Putamen (tissue), 1 donor: ENCODE results near the gene DUOX1.
"Not testable (repeated sequence)": the region's sequence is repeated elsewhere in the genome, so short reads cannot be mapped to it uniquely, and the experiment has no call there.

Experiments
- DNase-seq: peaks from one replicate; pipeline ENCODE4 v3.0.0-alpha.2; 2016; ENCODE audit warnings: low spot score

DUOX1 gene

GRCh38 chr15:45121706-45122417, 7.9 kb upstream of the DUOX1 start:
- no peak for DNase-seq

DNA sequence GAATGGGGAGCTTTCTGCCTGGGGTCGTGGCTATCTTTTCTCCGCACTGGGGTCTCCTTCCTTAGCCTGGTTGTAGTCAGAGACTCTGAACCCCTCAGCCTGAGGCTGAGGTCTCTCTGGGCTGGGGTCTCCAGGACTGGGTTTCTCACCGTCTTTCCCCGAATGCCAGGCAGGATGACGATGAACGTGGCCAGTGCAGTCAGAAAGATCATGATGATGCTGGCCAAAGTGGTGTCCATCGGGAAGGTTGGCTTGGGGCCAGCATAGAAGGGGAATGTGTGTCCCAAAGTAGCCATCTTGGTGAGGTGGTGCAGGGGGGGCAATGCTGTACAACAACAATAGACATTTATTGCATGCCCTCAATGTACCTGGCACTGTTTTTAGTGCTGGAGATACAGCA, 7.1 kb upstream of the DUOX1 start:
- DNase-seq: no peak

DNA sequence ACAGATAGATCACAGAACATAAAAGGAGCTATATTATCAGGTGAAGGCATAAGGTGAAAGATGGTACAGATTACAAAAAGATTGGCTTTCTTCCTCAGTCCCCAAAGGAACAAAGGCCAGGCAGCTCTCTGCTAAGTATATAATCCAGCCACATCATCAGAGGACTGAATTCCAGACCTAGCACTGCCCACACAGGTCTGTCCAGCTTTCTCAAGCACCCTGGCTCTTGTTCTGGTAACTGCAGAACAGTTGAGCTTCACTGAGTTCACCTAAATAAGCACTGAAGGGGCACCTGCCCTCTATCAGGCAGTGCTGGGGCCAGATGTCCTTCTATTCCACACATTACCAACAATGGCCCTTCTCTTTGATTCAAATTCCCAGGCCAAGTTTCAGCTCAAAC, 6.4 kb upstream of the DUOX1 start:
- no peak for DNase-seq

GRCh38 chr15:45126535-45127158, 3.1 kb upstream of the DUOX1 start:
- no peak for DNase-seq

DNA sequence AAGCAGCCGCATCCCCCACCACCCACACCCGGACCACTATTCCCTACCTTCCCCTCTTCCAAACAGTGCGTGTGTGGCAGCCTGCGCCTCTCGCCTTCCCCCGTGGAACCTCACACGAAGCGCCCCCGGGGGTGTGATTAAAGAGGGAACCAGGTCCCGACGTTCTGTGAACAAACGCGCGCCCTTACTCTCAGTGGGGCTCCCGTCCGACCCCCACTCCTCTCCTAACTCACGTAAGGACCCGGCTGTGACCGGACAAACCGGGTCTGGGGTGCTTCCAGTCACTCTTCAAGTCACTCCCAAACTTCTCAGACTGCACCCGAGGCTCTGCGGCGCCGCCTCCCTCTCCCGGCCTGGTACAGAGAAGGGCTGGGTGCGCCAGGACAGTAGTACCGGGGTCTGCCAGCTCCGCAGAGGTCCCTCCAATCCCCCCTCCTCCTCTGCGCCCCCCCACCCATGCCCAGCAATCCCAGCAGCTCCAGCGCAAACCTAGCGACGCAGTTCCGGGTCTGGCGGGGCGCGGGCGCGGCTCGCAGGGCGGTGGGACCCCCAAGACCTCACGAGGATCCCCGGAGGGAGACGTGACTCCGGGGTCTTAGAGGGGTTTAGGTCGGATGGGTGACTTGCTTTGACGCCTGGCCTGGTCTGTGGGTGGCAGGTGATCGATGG, 689 bp upstream of the DUOX1 start:
- DNase-seq: no peak

DNA sequence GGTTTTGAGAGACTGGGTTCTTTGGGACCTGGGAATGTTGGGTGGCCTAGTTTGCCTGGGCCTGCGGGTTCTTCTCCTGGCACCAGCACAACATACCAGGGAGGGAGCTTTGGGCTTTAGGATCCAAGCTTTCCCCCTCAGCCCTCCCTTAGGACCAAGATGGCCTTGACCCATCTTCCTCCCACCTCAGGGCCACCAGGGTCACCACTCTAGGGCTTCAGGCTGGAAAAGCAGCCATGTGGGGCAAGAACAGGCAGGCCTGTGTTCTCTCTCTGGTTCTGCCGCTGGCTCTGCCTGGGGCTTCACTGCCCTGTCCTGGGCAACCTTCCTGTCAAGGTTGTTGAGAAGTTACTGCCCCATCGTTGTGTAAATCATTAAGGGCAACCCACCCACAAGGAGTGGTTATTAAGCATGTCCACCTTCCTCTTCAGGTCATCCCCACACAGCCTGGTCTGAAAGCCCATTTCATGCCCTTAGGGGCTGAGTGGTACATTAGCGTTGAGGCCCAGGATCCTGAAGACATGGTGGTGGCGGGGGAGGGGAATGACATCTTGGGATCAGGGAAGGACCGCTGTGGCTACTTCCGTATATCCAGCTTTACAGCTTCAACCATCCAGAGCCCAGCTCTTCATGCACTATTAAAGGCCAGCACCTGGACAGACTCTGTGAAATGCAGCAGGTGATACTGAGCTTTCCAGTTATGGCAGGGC, 652 bp downstream of the DUOX1 start:
- DNase-seq: no peak

DNA sequence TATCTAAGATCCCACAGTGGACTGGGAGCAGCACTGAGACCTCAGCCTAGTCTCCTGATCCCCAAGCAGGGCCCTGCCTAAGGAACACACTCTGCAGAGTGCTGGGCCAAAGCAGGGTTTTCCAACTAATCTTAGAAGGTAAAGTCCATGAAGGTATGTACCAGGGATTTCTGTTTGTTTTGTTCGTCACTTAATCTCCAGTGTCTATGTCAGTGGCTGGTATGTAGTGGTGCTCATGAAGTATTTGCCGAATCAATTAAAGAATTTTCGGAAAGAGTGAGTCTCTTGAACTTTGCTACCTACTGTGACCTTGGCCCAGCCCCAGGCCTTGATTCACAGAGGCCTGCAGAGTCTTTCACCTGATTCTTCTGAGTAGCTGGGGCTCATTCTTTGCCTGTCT, 1.7 kb downstream of the DUOX1 start:
- no peak for DNase-seq

DNA sequence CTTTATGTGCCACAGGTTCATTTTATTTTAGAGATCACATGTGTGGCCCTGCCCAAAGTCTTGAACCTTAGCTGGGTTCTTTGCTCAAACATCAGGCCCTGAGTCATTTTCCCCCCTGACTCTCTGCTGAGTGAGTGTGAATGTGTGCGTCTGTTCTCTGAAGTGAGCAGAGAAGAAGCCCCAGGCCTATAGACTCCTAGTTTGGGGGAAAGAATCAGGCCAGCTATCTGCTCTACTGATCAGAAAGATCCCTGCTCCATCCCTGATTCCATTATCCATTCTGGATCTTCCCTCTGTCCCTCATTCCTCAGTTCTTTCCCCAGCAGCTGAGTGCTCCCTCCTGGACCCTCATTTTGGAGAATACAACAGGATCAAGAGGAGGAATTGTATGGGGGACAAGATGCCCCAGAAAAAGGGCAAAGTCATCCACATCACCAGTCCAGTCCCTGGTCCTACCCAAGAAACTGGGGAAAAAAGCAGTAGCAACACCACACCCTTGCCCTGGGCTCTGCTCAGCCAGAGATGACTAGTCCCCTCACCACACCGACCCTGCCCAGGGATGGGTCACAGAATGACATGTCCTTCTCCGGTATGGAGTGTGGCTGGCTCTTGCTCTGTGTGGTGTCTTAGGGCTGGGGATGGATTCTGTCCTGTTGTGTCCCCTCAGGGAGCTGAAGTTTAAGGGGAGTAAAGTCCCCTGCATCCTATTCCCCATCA, 3.2 kb downstream of the DUOX1 start:
- DNase-seq: no peak

- DNase-seq: no peak
Observed at GRCh38 chr15:45133561-45133920, 3.7 kb downstream of the DUOX1 start.

DNA sequence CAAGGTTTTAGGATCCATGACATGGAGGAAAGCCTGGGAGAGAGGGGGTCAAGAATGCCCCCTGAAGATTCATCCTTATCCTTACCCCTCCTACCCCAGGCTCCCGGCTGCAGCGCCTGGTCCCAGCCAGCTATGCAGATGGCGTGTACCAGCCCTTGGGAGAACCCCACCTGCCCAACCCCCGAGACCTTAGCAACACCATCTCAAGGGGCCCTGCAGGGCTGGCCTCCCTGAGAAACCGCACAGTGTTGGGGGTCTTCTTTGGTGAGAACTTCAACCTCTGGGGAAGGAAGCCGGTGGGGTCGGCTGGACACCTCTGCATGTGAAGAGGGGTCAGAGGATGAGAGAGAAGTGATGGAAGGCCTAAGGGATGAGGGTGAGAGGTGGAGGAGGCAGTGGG, 4.3 kb downstream of the DUOX1 start:
- DNase-seq: no peak

- DNase-seq: no peak
Observed at GRCh38 chr15:45134682-45135604, 5.1 kb downstream of the DUOX1 start.

GRCh38 chr15:45135705-45136377, 6.0 kb downstream of the DUOX1 start:
- not testable (repeated sequence) for DNase-seq

DNA sequence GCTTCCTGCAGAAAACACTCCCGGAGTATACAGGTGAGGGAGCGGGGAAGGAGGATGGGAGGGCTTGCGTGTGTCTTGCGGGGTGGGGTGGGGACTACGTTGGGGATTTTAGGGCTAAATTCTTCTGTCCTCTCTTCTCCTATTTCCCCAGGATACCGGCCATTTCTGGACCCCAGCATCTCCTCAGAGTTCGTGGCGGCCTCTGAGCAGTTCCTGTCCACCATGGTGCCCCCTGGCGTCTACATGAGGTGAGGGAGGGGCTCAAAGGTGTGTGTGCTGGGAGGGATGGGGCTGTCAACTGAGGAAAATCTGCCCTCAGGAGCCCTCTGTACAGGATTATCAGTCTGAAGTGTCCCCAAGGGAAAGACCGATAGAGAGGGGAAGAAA, 6.6 kb downstream of the DUOX1 start:
- no peak for DNase-seq

- DNase-seq: no peak
Observed at GRCh38 chr15:45137703-45138102, 7.9 kb downstream of the DUOX1 start.

DNA sequence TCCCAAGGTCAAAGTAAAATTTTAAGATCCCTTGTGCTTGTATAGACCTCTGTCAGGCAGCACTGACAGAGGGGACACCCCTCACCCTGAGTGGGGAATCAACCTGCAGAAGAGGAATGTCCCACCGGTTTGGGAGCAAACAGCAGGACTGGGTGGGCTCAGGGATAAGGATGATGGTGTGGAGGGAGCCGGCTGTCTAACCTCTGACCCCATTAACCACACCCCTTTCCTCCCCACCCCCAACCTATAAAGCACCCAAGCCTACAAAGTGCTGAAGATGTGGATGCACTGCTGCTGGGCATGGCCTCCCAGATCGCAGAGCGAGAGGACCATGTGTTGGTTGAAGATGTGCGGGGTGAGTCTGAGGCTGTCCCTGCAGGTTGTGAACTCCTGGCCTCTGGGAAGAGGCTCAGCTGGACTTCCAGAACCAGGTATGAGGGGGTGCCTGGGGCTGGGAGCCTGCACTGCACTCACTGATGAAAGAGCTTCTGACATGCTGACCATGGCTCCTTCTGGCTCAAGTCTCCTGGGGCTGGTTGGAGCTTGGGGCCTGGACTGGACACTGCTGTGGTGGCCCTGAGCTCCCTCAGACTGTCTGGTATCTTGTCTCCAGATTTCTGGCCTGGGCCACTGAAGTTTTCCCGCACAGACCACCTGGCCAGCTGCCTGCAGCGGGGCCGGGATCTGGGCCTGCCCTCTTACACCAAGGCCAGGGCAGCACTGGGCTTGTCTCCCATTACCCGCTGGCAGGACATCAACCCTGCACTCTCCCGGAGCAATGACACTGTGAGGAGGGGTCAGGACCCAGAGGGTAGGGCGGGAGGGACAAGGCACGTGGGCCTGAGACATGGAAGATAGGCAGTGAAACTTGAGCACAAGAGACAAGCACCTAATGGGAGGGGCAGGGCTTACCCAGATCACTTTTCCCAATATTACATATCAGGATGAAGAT, 9.3 kb downstream of the DUOX1 start:
- no peak for DNase-seq

DNA sequence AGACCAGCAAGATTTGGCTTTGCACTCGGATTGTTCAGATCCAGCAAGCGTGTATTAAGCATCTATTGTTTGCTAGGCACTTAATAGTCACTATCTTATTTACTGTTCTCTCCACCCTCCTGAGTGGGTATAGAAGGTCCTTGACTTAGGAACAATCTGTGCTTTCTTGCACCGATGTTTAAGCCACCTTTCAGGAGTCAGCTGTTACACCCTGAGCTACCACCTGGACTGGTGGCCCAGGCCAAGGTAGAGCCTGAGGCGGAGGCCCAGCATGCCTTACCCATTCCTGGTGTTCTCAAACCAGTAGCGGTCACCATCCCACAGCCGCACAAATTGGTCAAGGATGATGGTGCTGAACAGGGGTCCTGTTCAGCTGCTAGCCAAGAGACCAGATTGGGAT, 10.0 kb downstream of the DUOX1 start:
- no peak for DNase-seq

- DNase-seq: no peak
Observed at GRCh38 chr15:45140557-45141250, 10.9 kb downstream of the DUOX1 start.

DNA sequence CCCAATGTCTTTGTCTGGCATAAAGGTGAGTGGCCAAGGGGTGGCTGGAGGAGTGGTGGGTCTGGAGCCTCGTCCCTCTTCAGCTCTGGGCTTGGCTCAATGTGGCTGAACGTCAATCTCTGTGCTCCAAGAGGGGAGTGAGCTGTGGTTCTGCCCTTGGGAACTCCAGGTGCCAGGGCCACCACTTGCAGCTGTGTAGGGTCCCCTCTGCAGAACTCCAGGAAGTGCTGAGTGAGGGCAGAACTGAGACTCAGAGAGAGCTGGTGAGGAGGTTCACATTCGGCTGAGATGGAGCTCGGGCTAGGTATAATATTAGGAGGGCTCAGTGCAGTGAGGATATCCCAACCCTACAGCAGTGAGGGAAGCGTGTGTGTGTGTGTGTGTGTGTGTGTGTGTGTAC, 11.6 kb downstream of the DUOX1 start:
- DNase-seq: no peak

DNA sequence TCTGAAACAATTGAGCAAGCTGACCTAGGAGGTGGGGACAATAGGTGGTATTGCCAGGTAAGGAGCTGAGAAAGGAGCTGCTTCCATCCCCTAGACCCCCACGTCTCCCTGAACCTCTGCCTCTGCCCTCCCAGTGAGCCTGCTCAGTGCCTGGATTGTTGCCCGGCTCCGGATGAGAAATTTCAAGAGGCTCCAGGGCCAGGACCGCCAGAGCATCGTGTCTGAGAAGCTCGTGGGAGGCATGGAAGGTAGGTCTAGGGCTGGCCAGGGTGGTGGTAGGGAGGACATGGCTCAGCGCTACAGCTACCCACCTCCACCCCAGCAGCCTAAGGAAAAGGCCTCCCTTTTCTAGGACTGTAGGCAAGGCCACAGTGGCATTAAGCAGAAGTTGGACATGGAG, 13.3 kb downstream of the DUOX1 start:
- DNase-seq: no peak
